Spleen (tissue), 7 donors: Measurements from ENCODE around the gene SPIRE1.

Experiments used
- POLR2AphosphoS5 ChIP-seq, 3 donors: sonication (generic); formaldehyde crosslinking; IDR thresholded peaks; one replicate each; pipeline ENCODE4 v1.5.1; 2017; ENCODE audit warnings: antibody characterized with exemption in 3 of 3
- TF ChIP-seq, protein P1 (sequence below), 11 experiments: fragments of 200-600 bp in 7 of 11; fragments of 450-650 bp in 4 of 11; sonication (generic) in 4 of 11; IDR thresholded peaks in 8 of 11; conservative IDR thresholded peaks in 3 of 11; 1 replicate in 7 of 11; 2 replicates in 4 of 11; pipeline versions ENCODE4 v1.4.0 to v1.8.0; 2016 to 2021; ENCODE audit warnings: antibody characterized with exemption in 11 of 11, inconsistent platforms in 4 of 11, mild to moderate bottlenecking in 1 of 11
- donor health status: DM: no; HTN: no; CAD: no; lungs with moderate emphysema.
- donor health status: DM: no; HTN: no; CAD: no.
- donor health status: DM: no; HTN: no; CAD: no.

DNA sequence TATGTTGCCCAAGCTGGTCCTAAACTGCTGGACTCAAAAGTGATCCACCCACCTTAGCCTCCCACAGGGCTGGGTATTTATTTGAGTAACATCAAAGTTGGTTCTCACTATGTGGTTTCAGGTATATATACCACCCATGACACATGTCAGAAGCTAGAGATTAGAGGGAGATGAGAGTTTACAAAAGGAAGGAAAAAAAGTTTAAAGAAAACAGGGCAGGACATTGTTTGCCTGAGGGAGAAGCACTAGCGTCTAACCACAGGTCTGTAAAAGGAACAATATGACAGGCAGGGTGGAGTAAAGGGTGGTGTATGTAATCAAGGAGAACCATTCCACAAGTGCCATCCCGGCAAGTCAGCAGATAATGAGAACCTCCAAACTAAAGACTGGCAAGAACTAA, 36.1 kb upstream of the SPIRE1 start:
- TF ChIP-seq, protein P1, sequence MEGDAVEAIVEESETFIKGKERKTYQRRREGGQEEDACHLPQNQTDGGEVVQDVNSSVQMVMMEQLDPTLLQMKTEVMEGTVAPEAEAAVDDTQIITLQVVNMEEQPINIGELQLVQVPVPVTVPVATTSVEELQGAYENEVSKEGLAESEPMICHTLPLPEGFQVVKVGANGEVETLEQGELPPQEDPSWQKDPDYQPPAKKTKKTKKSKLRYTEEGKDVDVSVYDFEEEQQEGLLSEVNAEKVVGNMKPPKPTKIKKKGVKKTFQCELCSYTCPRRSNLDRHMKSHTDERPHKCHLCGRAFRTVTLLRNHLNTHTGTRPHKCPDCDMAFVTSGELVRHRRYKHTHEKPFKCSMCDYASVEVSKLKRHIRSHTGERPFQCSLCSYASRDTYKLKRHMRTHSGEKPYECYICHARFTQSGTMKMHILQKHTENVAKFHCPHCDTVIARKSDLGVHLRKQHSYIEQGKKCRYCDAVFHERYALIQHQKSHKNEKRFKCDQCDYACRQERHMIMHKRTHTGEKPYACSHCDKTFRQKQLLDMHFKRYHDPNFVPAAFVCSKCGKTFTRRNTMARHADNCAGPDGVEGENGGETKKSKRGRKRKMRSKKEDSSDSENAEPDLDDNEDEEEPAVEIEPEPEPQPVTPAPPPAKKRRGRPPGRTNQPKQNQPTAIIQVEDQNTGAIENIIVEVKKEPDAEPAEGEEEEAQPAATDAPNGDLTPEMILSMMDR (IDR thresholded peaks at IDR 0.05 in 8 of 11, conservative IDR thresholded peaks at IDR 0.05 in 3 of 11), result no peak
- TF ChIP-seq POLR2AphosphoS5 (IDR thresholded peaks at IDR 0.05), result no peak
